Hematopoietic multipotent progenitor cell (in vitro differentiated cells): ENCODE measurements around the gene STH. TPM values are rescaled to one million over a fixed set of nuclear protein-coding genes. Genes with fewer than 3 reads are reported as not detected.

Experiments used
- DNase-seq, 3 donors: peaks; one replicate each; pipeline ENCODE4 v3.0.0-alpha.2; 2011 to 2015; ENCODE audit warnings: low read depth in 2 of 3, low spot score in 2 of 3
- total RNA-seq: library from RNA; depleted of rRNA; stranded (reverse); fragments of >200 nt; gene quantifications from one replicate; pipeline ENCODE4 v1.2.3, GENCODE V29; 2012

Gene STH
- total RNA-seq, 1 donor = not detected

DNA sequence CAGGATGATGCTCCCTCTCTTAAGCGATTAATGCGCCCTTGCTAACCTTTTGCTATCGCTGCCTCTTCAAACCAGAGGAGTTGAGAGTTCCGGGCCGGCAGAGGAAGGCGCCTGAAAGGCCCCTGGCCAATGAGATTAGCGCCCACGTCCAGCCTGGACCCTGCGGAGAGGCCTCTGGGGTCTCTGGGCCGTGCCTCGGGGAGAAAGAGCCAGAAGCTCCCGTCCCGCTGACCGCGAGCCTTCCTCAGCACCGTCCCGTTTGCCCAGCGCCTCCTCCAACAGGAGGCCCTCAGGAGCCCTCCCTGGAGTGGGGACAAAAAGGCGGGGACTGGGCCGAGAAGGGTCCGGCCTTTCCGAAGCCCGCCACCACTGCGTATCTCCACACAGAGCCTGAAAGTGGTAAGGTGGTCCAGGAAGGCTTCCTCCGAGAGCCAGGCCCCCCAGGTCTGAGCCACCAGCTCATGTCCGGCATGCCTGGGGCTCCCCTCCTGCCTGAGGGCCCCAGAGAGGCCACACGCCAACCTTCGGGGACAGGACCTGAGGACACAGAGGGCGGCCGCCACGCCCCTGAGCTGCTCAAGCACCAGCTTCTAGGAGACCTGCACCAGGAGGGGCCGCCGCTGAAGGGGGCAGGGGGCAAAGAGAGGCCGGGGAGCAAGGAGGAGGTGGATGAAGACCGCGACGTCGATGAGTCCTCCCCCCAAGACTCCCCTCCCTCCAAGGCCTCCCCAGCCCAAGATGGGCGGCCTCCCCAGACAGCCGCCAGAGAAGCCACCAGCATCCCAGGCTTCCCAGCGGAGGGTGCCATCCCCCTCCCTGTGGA lies 16.0 kb upstream of the STH start:
- no peak for DNase-seq

DNA sequence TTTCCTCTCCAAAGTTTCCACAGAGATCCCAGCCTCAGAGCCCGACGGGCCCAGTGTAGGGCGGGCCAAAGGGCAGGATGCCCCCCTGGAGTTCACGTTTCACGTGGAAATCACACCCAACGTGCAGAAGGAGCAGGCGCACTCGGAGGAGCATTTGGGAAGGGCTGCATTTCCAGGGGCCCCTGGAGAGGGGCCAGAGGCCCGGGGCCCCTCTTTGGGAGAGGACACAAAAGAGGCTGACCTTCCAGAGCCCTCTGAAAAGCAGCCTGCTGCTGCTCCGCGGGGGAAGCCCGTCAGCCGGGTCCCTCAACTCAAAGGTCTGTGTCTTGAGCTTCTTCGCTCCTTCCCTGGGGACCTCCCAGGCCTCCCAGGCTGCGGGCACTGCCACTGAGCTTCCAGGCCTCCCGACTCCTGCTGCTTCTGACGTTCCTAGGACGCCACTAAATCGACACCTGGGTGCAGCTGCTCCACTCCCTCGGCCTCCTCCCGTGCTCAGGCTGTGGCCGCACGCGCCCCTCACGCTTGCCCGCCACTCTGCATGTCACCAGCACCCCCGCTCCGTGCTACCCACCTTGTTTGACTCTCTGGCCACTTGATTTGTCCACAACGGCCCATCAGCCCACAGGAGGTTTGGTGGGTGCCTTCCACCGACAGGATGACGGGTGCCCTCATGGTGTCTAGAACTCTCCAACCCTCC lies 15.3 kb upstream of the STH start:
- no peak for DNase-seq

DNA sequence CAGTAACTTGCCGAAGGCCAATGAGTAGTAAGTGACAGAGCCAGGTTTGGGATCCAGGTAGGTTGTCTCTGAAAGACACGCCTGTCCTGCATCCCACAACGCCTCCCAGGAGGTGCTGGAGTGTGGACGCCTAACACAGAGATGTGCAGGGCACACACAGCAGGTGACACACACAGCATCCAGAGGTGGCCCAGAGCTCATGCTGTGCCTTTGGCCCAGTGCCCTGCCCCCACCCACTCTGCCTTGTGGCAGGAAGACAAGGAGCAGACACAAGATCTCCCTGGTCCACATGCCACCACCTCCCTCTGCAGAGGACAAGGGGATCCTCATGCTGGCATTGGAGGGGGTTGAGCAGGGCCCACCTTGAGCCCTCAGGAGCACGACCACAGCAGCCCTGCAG lies 14.7 kb upstream of the STH start:
- DNase-seq = no peak

DNA sequence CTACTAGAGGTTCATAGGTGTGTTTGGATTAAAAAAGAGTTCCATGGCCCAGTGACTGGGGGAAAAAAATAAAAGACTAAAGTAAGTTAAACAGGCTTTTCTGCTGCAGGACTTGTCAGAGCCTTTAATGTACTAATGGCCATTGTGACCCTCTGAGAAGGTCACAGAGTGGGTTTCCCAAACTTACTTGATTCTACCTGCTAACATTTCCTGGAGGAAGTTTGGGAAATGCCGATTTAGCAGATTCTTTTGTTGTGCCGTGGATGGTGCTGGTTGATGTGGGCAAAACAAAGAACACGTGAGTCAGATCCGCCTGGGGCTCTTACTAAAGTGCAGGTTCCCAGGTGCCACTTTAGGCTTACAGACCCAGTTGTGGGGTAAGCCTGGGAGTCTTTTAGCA lies 13.6 kb upstream of the STH start:
- no peak for DNase-seq

DNA sequence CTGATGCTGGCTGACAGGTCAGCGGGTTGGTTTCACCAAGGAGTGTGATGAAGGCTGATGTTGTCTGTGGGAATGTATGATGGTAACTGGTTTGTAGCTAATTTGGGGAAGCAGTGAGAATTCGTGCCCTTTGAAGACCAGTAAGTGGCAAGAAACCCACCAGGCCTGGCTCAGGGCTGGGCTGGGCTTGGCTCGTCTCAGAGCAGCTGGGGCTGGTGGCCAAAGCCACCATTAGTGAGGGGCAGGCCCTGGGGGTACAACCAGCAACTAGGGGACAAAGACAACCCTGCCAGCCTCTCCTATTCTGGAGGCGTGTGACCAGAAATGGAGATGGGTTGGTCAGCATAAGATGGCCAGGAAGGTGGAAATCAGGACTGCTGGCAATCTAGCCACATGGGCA lies 13.0 kb upstream of the STH start:
- no peak for DNase-seq

DNA sequence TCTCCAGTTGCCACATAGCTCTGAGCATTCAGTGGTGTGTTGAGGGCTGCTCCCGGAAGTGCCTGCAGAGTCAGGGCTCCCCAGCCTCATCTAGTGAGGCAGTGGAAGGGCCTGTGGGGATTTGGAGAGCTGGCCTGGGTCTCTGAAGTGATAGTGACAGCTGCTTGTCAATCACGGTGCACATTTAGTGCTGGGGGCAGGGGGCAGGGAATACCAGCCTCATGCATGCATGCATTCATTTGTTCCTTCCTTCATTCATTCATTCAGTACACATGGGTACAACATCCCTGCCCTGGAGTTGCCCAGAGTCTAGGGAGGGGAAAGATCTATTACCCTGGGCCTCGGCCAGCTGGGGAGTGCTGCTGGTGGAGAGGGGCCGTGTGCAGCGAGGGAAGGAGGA lies 11.3 kb upstream of the STH start:
- DNase-seq = no peak

DNA sequence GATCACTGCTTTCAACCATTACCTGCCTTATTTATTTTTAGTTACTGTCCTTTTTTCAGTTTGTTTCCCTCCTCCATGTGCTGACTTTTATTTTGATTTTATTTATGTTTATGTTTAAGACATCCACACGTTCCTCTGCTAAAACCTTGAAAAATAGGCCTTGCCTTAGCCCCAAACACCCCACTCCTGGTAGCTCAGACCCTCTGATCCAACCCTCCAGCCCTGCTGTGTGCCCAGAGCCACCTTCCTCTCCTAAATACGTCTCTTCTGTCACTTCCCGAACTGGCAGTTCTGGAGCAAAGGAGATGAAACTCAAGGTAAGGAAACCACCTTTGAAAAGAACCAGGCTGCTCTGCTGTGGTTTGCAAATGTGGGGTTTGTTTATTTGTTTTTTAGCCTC lies 9.3 kb upstream of the STH start:
- no peak for DNase-seq

DNA sequence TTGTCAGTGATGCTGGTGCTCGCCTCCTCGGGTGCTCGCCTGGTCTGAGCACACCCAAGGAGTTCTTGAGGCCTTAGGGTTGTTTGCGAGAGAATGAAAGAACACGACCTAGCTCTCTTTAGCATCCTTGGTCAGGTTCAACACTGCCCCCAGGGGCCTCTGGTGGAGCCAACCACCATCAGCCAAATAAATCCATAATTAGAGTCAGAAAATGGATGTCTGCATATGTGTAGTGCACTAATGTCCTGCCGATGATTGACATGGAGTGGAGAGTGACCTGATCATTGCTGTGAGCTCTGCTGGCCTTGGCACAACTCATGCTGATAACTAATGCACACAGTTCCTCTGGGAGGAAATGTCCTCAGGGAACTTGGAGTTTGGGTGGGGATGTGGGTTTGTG lies 8.2 kb upstream of the STH start:
- DNase-seq = no peak

DNA sequence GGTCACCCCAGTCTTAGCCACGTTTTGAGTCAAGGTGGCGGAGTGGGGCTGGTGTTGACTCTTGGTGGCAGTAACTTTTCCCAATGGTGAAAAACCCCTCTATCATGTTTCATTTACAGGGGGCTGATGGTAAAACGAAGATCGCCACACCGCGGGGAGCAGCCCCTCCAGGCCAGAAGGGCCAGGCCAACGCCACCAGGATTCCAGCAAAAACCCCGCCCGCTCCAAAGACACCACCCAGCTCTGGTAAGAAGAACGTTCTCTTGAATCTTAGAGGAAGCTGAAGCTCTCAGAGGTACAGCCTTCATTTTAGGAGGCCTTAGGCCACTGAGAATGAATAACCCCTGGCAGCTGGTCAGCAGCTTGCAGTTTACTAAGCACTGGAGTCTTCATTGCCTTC lies 7.7 kb upstream of the STH start:
- DNase-seq = no peak

DNA sequence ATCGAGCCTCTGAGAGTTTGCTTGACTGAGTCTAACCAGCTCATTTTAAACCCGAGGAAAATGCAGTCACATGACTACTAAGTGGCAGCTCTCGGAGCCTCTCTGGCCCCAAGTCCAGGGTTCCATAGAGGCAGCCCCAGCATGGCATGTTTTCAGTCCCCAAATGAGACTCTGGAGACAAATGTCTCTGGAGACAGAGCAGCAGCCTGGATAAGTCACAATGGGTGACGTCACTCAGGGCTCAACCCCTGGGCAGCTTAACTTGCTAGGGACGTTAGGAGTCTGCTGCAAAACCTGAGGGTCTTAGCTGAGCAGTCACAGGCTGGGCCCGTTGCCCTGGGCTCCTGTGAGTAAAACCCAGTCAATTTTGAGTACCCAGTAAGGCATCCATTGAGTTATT lies 6.9 kb upstream of the STH start:
- DNase-seq = no peak

DNA sequence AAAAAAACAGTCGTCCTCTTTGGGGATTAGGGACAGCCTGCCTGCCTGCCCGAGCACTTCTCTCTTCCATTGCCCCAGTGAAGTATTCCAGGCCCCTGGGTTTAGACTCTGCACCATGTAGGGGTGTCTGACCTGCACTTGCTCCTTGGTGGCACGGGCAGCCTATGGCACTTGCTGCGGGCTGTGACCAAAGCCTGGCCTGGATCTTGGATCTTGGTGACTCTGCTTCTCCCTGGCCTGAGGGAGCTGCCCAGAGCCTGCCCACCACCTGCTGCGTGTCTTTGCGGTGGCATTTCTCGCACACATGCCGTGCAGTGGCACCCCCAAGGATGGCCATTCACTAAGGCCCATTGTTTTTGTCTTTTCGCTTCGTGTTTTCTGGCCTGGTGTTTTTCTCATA lies 6.1 kb upstream of the STH start:
- no peak for DNase-seq

DNA sequence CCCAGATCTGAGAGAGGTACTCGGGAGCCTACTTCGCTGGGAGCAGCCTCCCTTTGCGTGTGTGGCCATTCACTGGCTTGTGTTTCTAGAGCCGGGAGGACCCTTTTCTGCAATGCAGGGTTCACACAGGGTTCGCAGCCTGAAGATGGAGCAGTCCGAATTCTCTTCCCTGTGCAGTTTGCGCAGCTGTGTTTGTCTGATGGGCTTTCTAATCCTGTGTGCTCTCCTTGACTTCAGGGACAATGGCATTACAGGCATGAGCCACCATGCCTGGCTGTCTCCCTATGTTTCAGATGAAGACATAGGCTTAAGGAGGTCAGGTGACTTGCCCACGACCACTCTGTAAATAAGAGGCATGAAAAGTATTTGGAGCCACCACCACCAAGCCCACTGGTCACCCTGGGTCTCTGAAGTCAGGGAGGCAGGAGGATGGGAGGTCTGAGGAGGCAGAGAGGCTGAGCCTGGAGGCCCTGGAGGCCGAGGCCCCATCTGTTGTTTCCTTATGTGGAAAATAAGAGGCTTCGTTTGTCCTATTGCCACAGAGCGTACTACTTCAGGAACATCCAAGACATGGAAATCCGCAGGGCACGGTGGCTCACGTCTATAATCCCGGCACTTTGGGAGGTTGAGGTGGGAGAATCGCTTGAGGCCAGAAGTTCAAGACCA lies 5.0 kb upstream of the STH start:
- no peak for DNase-seq

DNA sequence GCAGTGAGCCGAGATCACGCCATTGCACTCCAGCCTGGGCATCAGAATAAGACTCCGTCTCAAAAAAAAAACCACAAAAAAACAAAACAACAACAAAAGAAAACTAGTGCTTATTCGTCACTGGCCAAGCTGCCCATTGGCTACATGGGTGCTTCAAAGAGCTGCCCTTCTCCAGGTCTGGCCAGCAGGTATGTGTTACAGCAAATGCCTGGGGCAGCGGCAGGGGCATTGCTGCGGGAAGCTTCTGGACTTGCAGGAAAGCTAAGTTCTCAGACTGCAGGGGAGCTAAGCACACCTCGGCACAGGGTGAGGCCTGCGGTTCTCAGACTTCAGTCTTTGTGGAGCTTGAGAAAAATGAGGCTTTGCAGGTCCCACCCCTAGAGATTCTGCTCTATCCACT lies 4.1 kb upstream of the STH start:
- DNase-seq = no peak

DNA sequence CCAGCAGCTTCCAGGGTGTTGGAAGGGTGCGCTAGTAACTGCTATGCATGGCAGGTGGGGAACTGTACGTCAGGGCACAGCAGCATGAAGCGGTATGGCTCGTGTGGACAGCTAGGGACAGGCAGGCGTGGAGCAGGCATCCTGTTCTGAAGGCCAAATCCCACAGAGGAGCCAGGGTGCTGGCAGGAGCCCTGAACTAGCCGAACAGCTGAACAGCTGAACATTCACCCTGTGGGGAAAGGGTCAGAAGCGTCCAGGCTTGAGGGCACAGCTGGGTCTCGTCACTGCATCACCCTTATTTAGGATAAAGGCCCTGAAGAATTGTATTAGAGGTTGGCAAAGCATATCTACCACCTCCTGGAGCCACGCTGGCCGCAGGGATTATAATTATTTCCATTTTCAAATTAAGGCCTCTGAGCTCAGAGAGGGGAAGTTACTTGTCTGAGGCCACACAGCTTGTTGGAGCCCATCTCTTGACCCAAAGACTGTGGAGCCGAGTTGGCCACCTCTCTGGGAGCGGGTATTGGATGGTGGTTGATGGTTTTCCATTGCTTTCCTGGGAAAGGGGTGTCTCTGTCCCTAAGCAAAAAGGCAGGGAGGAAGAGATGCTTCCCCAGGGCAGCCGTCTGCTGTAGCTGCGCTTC lies 3.3 kb upstream of the STH start:
- DNase-seq = no peak

DNA sequence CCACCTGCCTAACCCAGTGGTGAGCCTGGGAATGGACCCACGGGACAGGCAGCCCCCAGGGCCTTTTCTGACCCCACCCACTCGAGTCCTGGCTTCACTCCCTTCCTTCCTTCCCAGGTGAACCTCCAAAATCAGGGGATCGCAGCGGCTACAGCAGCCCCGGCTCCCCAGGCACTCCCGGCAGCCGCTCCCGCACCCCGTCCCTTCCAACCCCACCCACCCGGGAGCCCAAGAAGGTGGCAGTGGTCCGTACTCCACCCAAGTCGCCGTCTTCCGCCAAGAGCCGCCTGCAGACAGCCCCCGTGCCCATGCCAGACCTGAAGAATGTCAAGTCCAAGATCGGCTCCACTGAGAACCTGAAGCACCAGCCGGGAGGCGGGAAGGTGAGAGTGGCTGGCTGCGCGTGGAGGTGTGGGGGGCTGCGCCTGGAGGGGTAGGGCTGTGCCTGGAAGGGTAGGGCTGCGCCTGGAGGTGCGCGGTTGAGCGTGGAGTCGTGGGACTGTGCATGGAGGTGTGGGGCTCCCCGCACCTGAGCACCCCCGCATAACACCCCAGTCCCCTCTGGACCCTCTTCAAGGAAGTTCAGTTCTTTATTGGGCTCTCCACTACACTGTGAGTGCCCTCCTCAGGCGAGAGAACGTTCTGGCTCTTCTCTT lies 2.6 kb upstream of the STH start:
- DNase-seq = no peak

DNA sequence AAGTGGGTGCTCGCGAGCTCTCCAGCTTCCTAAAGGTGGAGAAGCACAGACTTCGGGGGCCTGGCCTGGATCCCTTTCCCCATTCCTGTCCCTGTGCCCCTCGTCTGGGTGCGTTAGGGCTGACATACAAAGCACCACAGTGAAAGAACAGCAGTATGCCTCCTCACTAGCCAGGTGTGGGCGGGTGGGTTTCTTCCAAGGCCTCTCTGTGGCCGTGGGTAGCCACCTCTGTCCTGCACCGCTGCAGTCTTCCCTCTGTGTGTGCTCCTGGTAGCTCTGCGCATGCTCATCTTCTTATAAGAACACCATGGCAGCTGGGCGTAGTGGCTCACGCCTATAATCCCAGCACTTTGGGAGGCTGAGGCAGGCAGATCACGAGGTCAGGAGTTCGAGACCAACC lies 1.9 kb upstream of the STH start:
- DNase-seq = no peak

DNA sequence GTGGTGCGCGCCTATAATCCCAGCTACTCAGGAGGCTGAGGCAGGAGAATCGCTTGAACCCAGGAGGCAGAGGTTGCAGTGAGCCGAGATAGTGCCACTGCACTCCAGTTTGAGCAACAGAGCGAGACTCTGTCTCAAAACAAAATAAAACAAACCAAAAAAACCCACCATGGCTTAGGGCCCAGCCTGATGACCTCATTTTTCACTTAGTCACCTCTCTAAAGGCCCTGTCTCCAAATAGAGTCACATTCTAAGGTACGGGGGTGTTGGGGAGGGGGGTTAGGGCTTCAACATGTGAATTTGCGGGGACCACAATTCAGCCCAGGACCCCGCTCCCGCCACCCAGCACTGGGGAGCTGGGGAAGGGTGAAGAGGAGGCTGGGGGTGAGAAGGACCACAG lies 1.4 kb upstream of the STH start:
- DNase-seq = no peak

DNA sequence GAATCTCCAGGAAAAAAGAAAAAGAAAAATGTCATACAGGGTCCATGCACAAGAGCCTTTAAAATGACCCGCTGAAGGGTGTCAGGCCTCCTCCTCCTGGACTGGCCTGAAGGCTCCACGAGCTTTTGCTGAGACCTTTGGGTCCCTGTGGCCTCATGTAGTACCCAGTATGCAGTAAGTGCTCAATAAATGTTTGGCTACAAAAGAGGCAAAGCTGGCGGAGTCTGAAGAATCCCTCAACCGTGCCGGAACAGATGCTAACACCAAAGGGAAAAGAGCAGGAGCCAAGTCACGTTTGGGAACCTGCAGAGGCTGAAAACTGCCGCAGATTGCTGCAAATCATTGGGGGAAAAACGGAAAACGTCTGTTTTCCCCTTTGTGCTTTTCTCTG lies 845 bp downstream of the STH start:
- no peak for DNase-seq

DNA sequence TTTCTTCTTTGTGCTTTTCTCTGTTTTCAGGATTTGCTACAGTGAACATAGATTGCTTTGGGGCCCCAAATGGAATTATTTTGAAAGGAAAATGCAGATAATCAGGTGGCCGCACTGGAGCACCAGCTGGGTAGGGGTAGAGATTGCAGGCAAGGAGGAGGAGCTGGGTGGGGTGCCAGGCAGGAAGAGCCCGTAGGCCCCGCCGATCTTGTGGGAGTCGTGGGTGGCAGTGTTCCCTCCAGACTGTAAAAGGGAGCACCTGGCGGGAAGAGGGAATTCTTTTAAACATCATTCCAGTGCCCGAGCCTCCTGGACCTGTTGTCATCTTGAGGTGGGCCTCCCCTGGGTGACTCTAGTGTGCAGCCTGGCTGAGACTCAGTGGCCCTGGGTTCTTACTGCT lies 1.2 kb downstream of the STH start:
- DNase-seq = no peak

DNA sequence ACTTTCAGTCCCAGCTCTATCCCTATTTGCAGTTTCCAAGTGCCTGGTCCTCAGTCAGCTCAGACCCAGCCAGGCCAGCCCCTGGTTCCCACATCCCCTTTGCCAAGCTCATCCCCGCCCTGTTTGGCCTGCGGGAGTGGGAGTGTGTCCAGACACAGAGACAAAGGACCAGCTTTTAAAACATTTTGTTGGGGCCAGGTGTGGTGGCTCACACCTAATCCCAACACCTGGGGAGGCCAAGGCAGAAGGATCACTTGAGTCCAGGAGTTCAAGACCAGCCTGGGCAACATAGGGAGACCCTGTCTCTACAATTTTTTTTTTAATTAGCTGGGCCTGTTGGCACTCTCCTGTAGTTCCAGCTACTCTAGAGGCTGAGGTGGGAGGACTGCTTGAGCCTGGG lies 1.7 kb downstream of the STH start:
- no peak for DNase-seq
